Activated naive CD4-positive, alpha-beta T cell treated with anti-CD3 and anti-CD28 coated beads for 36 hours (primary cell): ENCODE measurements around the gene FBLN1. TPM values are rescaled to one million over a fixed set of nuclear protein-coding genes. Genes with fewer than 3 reads are reported as not detected.
"Not testable (repeated sequence)": the region's sequence is repeated elsewhere in the genome, so short reads cannot be mapped to it uniquely, and the experiment has no call there.

Experiments
- CTCF ChIA-PET: fragments of 350-600 bp; sonication (Branson Sonifier 250); formaldehyde crosslinking; loops from one replicate; lab custom pipeline; 2021; ENCODE audit warnings: antibody characterized with exemption; lab: Charles Lee
- DNase-seq: peaks from one replicate; pipeline ENCODE4 v3.0.0-alpha.2; 2020
- H3K27ac Mint-ChIP-seq: one replicate; pipeline ENCODE4 v1.8.0; 2021; ENCODE audit warnings: mild to moderate bottlenecking, mixed read lengths
- H3K27me3 Mint-ChIP-seq: one replicate; pipeline ENCODE4 v1.8.0; 2021; ENCODE audit warnings: low read depth, mixed read lengths
- H3K36me3 Mint-ChIP-seq: one replicate; pipeline ENCODE4 v1.8.0; 2021; ENCODE audit warnings: low read depth, mixed read lengths
- H3K4me1 Mint-ChIP-seq: one replicate; pipeline ENCODE4 v1.8.0; 2021; ENCODE audit warnings: low read depth, mixed read lengths
- H3K4me3 Mint-ChIP-seq: one replicate; pipeline ENCODE4 v1.8.0; 2021; ENCODE audit warnings: mild to moderate bottlenecking, moderate library complexity, mixed read lengths
- H3K9me3 Mint-ChIP-seq: one replicate; pipeline ENCODE4 v1.8.0; 2021; ENCODE audit warnings: mixed read lengths
- intact Hi-C: fragments of 100-400 bp; cut with micrococcal nuclease; formaldehyde crosslinking; loops from one replicate; pipeline ENCODE4 v1.15.1; 2023
- total RNA-seq, 2 experiments: library from RNA; stranded (reverse); gene quantifications; one replicate each; pipeline ENCODE4 v1.2.3, GENCODE V29; 2021

The FBLN1 gene
- total RNA-seq, 2 experiments from 2014 or later: not detected

DNA sequence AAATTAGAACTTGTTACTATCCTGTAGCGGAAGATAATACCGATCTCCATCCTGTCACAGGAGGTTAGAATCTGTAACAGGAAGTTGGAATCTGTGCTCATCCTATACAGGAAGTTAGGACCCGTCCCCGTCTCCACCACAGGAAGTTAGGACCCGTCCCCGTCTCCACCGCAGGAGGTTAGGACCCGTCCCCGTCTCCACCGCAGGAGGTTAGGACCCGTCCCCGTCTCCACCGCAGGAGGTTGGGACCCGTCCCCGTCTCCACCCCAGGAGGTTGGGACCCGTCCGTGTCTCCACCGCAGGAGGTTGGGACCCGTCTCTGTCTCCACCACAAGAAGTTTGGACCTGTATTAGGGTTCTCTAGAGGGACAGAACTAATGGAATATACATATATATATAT is 52.2 kb downstream of the FBLN1 start:
- H3K27ac Mint-ChIP-seq: no peak overlapping the region
- CTCF ChIA-PET: interaction anchor here (0.7 to 1.2 kb wide), 3 partner anchors 93 to 117 kb away, joined by 3 to 5 read pairs (median 3); no protein-coding TSS in a partner anchor
- H3K9me3 Mint-ChIP-seq: peaks cover 3% of the 10 kb centered on the region

DNA sequence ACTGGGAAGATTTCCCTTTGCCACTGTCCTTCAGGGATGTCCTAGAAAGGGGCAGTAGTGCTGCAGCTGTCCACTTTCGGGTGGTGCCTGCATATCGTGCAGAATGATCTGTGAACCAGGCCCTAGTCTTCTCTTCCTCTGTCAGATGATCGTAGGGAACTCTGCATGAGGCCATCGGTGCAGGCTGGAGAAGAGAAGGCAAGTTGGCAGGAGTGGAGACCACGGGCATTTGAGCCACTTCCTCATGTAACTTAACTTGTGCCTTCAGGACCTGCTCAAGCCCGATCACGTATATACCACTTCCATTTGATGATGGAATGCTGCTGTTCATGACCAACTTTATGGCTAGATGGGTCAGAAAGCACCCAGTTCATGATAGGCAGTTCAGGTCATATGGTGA is 55.2 kb downstream of the FBLN1 start:
- H3K27ac Mint-ChIP-seq, H3K36me3 Mint-ChIP-seq, H3K4me3 Mint-ChIP-seq, DNase-seq, CTCF ChIA-PET, H3K4me1 Mint-ChIP-seq, H3K27me3 Mint-ChIP-seq, intact Hi-C loops: not testable (repeated sequence)
- H3K9me3 Mint-ChIP-seq: peaks cover 17% of the 10 kb centered on the region

More for the DNA sequence above, 52.2 kb downstream of the FBLN1 start:
- DNase-seq: no peak
- Mint-ChIP-seq H3K4me3 (no peak overlapping the region), H3K4me1 (peaks cover 1% of the 10 kb centered on the region), H3K27me3 (peaks cover 6% of the 10 kb centered on the region), H3K36me3 (no peaks in the 10 kb centered on the region)
- intact Hi-C loops: loop anchor here (5.0 kb wide), 1 partner anchor 453 kb away; no protein-coding TSS in a partner anchor

DNA sequence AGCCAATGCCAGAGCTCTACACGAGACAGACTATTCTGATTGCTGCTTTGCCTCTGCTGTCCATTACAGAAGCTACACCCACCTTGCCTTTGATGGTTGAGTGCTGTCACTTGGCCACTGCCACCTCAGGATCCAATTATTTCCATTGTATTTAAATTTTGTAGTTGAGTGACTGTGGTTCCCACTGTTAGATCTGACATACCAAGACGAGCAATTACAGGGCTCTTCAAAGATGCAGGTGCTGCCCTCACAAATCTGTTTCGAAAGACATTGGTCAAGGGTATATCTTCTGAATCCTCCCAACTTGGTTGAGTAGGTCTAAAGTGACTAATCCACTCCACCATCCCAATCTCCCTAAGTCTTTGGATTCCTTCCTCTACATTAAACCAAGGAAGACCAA is 57.4 kb downstream of the FBLN1 start:
- CTCF ChIA-PET, H3K4me1 Mint-ChIP-seq: not testable (repeated sequence)

DNA sequence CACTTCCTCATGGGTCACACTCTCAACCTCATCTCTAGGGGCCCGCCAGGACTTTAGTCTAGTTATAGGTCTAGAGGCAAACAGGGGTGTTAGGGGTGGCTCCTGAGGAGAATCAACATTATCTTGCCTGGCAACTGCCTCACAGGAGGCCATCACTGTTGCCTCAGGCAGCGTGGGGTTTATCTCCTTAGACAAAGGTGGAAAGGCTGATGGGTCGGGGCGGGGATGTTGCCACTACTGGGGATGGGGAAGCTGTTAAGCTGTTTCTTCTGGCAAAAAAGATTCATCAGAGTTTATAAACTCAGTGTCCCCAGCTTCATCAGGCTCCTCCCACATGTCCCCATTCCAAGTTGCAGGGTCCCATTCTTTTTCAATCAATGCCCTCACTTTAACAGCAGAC is 58.1 kb downstream of the FBLN1 start:
- peaks cover 17% of the 10 kb centered on the region for H3K9me3 Mint-ChIP-seq
- CTCF ChIA-PET, H3K27ac Mint-ChIP-seq, H3K27me3 Mint-ChIP-seq, H3K4me1 Mint-ChIP-seq, DNase-seq, H3K36me3 Mint-ChIP-seq, intact Hi-C loops, H3K4me3 Mint-ChIP-seq: not testable (repeated sequence)

More for the DNA sequence above, 57.4 kb downstream of the FBLN1 start:
- H3K27ac Mint-ChIP-seq, intact Hi-C loops, H3K4me3 Mint-ChIP-seq, DNase-seq, H3K36me3 Mint-ChIP-seq, H3K27me3 Mint-ChIP-seq: not testable (repeated sequence)
- peaks cover 17% of the 10 kb centered on the region for H3K9me3 Mint-ChIP-seq

DNA sequence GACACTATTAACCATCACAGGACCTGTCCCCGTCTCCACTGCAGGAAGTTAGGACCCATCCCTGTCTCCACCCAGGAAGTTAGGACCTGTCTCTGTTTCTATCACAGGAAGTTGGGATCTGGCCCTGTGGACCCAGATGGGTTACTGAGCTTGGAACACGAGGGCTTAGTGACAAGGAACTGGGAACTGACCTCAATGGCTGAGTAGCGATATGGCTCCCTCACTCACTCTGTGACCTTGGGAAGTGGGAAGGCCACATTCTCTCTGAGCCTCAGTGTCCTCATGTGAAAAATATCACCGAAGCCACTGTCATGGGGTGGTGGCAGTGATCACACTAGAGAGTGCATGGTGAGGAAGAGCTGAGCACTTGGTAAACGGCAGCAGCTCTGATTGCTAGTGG is 59.4 kb downstream of the FBLN1 start:
- no peaks in the 10 kb centered on the region for H3K4me1 Mint-ChIP-seq
- H3K27ac Mint-ChIP-seq: no peak overlapping the region
- intact Hi-C loops: no loop called here
- DNase-seq: no peak
- peaks cover 17% of the 10 kb centered on the region for H3K9me3 Mint-ChIP-seq
- H3K36me3 Mint-ChIP-seq: no peaks in the 10 kb centered on the region
- H3K27me3 Mint-ChIP-seq: peaks cover 3% of the 10 kb centered on the region
- CTCF ChIA-PET: no interaction called here
- no peak overlapping the region for H3K4me3 Mint-ChIP-seq

DNA sequence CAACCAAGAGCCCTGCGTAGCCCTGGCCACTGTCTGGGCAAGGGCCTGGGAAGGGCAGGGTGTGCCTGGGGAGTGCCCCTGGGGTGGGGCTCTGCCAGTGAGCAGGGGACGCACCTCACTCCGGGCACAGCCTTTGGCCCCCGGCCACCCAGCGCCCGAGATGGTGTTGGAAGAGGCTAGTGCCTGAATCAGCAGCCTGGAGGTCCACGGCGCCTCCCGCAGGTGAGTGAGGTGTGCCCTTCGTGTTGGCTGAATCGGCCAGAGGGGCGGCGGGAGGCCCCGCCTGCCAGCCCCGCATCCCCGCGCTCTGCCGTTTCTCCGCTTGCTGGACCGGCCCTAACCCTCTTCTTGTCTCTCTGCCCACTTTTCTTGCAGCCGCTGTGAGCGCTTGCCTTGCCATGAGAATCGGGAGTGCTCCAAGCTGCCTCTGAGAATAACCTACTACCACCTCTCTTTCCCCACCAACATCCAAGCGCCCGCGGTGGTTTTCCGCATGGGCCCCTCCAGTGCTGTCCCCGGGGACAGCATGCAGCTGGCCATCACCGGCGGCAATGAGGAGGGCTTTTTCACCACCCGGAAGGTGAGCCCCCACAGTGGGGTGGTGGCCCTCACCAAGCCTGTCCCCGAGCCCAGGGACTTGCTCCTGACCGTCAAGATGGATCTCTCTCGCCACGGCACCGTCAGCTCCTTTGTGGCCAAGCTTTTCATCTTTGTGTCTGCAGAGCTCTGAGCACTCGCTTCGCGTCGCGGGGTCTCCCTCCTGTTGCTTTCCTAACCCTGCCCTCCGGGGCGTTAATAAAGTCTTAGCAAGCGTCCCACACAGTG is 60.1 kb downstream of the FBLN1 start:
- intact Hi-C loops: no loop called here

DNA sequence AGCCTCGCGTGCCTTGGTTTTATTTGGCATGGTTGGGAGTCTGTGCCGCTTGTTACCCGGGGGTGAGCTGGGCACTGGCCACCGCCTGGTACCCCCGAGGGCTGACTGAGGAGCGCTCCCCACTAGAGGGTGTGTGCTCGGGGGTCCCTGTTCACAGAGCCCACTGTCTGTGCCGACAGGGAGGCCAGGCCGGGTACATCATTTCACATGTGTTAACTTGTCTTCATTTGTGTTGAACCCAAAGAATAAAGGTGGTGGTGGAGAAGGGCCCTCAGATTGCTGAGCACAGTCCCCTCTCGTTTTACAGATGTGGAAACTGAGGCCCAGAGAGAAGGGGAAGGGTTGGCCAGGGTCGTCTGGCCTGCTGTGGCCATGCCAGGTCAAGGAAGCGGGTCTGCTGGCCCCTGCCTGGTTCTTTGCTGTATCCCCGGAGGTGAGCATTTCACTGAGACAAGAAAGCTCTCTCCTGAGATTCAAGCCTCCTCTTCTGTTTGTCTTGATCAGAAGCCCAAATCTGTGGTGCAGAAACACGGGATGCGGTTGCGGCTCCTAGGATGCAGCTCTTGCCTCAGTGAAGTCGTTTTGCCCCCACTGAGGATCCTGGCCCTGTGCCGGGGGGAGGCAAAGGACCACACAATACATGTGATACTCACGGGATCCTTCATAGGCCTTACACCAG is 60.8 kb downstream of the FBLN1 start:
- H3K36me3 Mint-ChIP-seq: no peaks in the 10 kb centered on the region
- CTCF ChIA-PET: no interaction called here
- no peaks in the 10 kb centered on the region for H3K4me1 Mint-ChIP-seq
- peaks cover 17% of the 10 kb centered on the region for H3K9me3 Mint-ChIP-seq
- H3K27me3 Mint-ChIP-seq: peaks cover 6% of the 10 kb centered on the region
- H3K27ac Mint-ChIP-seq: no peak overlapping the region
- intact Hi-C loops: no loop called here
- DNase-seq: no peak
- no peak overlapping the region for H3K4me3 Mint-ChIP-seq

More for the DNA sequence above, 60.1 kb downstream of the FBLN1 start:
- Mint-ChIP-seq H3K27ac (no peak overlapping the region), H3K36me3 (no peaks in the 10 kb centered on the region), H3K27me3 (peaks cover 3% of the 10 kb centered on the region), H3K9me3 (peaks cover 17% of the 10 kb centered on the region), H3K4me3 (no peak overlapping the region), H3K4me1 (no peaks in the 10 kb centered on the region)
- DNase-seq: no peak
- CTCF ChIA-PET: no interaction called here

DNA sequence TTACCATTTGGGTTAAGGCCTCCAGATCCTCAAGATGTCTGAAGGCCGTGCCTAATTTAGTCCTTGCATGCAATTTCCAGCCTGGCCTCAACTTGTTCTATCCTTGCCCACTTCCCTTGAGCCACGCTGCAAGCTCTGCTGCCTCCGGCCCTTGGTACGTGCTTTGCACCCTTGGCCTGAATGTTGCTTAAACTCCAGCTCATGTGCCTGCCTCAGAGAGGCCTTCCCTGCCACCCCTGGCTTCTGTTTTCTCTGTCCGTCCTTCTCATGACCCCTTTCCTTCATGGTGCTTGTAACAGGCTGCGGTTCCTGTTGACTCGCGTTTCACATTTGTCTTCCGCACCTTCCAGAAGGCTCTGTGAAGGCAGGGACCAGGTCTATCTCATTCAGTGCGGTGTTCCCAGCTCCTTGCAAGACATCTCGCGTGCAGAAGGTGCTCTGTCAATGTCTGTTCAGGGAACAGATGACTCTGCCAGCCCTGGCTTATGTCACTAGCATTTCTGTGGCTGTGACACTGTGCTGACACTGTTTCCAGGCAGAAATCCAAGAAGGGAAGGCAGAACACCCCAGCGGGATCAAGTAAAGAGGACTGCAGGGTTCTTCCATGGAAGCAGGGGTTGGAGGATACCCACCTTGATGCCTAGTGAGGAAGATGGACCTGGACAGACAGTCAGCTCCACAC is 61.8 kb downstream of the FBLN1 start:
- CTCF ChIA-PET: interaction anchor here (0.7 kb wide), 1 partner anchor 424 kb away, joined by 3 read pairs; no protein-coding TSS in a partner anchor

DNA sequence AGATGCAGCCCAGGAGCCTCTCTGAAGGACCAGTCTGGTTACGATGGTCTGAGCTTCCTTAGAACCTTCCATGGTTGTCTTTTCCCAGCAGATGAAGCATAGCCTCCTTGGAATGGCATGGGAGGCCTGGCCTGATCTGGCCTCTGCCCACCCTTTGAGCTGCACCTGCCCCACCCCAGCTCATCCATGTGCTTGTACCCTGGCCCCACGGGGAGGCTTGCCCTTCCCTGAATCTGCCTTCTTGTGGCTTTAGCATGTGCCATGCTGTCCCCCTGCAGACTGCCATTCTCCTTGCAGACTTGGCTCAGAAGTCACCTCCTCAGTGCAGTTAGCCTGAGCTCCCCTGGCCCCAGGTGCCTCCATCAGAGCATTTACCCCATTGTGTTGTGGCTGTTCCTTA is 62.5 kb downstream of the FBLN1 start:
- no peak overlapping the region for H3K27ac Mint-ChIP-seq
- H3K27me3 Mint-ChIP-seq: peaks cover 6% of the 10 kb centered on the region
- peaks cover 13% of the 10 kb centered on the region for H3K9me3 Mint-ChIP-seq
- H3K36me3 Mint-ChIP-seq: no peaks in the 10 kb centered on the region
- DNase-seq: no peak
- no peaks in the 10 kb centered on the region for H3K4me1 Mint-ChIP-seq
- H3K4me3 Mint-ChIP-seq: no peak overlapping the region
- CTCF ChIA-PET: interaction anchor here (1.0 kb wide), 1 partner anchor 11 kb away, joined by 3 read pairs; no protein-coding TSS in a partner anchor
- intact Hi-C loops: no loop called here

More for the DNA sequence above, 61.8 kb downstream of the FBLN1 start:
- intact Hi-C loops: no loop called here
- H3K36me3 Mint-ChIP-seq: no peaks in the 10 kb centered on the region
- H3K4me1 Mint-ChIP-seq: no peaks in the 10 kb centered on the region
- no peak for DNase-seq
- H3K27ac Mint-ChIP-seq: no peak overlapping the region
- peaks cover 6% of the 10 kb centered on the region for H3K27me3 Mint-ChIP-seq
- peaks cover 17% of the 10 kb centered on the region for H3K9me3 Mint-ChIP-seq
- no peak overlapping the region for H3K4me3 Mint-ChIP-seq

DNA sequence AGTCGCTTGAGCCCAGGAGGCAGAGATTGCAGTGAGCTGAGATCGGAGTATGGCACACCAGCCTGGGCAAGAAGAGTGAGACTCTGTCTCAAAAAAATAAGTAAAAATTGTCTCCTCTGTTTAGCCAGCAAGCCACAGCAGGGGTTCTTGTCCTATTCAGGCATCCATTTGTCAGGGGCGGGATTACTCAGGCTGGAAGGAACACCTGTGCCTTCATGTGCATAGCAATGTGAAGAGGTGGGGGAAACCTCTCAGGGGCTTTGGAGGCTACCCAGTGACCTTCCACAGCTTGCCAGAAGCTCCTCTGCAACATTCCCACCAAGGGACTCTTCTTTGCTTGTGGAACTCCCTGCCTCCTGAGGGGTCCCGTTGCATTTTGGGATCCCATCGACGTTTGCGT is 63.3 kb downstream of the FBLN1 start:
- intact Hi-C loops: no loop called here
- CTCF ChIA-PET: interaction anchor here (1.0 kb wide), 1 partner anchor 12 kb away, joined by 3 read pairs; no protein-coding TSS in a partner anchor
- Mint-ChIP-seq H3K4me1 (no peaks in the 10 kb centered on the region), H3K36me3 (no peaks in the 10 kb centered on the region), H3K27ac (no peak overlapping the region), H3K4me3 (no peak overlapping the region), H3K9me3 (peaks cover 9% of the 10 kb centered on the region), H3K27me3 (peaks cover 6% of the 10 kb centered on the region)
- no peak for DNase-seq

DNA sequence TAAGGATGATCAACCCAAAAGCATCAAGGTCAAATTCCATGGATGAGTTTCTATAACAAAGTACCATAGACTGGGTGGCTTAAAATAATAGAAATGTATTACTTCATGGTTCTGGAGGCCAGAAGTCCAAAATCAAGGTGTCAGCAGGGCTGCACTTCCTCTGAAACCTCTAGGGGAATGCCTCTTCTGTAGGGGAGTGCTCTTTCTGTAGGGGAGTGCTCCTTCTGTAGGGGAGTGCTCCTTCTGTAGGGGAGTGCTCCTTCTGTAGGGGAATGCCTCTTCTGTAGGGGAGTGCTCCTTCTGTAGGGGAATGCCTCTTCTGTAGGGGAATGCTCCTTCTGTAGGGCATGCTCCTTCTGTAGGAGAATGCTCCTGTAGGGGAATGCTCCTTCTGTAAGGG is 65.5 kb downstream of the FBLN1 start:
- DNase-seq: no peak
- intact Hi-C loops: no loop called here
- peaks cover 11% of the 10 kb centered on the region for H3K9me3 Mint-ChIP-seq
- no peak overlapping the region for H3K27ac Mint-ChIP-seq
- no peaks in the 10 kb centered on the region for H3K36me3 Mint-ChIP-seq
- no peaks in the 10 kb centered on the region for H3K4me1 Mint-ChIP-seq
- peaks cover 6% of the 10 kb centered on the region for H3K27me3 Mint-ChIP-seq
- CTCF ChIA-PET: no interaction called here
- H3K4me3 Mint-ChIP-seq: no peak overlapping the region

DNA sequence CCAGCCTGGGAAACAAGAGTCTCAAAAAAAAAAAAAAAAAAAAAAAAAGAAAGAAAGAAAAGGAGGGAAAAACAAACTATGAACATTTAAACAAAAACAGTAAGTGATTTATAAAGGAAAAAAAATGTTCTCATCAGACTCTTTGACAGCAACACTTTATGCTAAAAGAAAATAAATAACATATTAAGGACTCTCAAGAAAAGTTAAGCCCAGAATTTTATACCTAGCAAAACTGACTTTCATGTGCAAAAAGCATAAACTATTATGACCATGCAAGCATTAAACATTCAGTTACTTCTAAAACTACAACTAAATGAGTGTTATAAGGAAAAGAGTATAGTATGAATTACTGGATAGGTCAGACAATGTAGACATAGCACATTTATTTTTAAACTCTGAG is 68.4 kb downstream of the FBLN1 start:
- intact Hi-C loops: no loop called here
- H3K27ac Mint-ChIP-seq: no peak overlapping the region
- no peak overlapping the region for H3K4me3 Mint-ChIP-seq
- H3K9me3 Mint-ChIP-seq: peaks cover 11% of the 10 kb centered on the region
- H3K27me3 Mint-ChIP-seq: peaks cover 3% of the 10 kb centered on the region
- H3K4me1 Mint-ChIP-seq: no peaks in the 10 kb centered on the region
- no peaks in the 10 kb centered on the region for H3K36me3 Mint-ChIP-seq
- CTCF ChIA-PET: no interaction called here
- no peak for DNase-seq
